Liver (tissue), 3 donors: ENCODE measurements around the gene RASL10B.

Experiments
- GABPA ChIP-seq, 2 donors: IDR thresholded peaks in 1 of 2; conservative IDR thresholded peaks in 1 of 2; 2 replicates each; pipeline ENCODE4 v1.6.1; 2016; ENCODE audit warnings: antibody characterized with exemption in 2 of 2, mild to moderate bottlenecking in 1 of 2, moderate library complexity in 1 of 2
- JUND ChIP-seq, 2 donors: IDR thresholded peaks; 2 replicates each; pipeline ENCODE4 v1.6.1; 2016; ENCODE audit warnings: antibody characterized with exemption in 2 of 2
- TF ChIP-seq, protein P1 (sequence below): fragments of 150-350 bp; IDR thresholded peaks from 2 replicates; pipeline ENCODE4 v1.5.1; 2017; ENCODE audit warnings: improper control_type of control experiment, low read depth, low read length; ENCODE audit not compliant: missing input control
- TF ChIP-seq, protein P2 (sequence below): IDR thresholded peaks from 2 replicates; pipeline ENCODE4 v1.6.1; 2016; ENCODE audit warnings: antibody characterized with exemption, mild to moderate bottlenecking
- donor health status: healthy.
- donor health status: healthy.

DNA sequence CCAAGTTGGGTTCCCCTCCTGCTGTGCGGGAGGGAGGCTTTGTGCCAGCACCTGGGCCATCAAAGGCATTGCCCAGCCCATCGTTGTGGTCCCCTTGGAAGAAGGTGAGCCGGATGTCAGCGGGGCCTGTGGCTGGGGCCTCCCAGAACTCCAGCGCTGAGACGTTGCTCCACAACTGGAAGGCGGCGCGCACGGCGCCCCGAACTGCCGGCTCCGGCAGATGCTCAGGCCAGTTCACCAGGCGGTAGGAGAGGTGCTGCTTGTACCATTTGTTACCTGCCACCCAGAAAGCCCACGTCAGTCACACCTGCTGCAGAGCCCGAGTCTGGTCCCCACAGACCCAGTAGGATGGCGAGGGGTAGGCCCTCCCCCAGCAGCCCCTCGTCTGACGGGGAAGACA, 41.7 kb downstream of the RASL10B start:
- TF ChIP-seq, protein P1, sequence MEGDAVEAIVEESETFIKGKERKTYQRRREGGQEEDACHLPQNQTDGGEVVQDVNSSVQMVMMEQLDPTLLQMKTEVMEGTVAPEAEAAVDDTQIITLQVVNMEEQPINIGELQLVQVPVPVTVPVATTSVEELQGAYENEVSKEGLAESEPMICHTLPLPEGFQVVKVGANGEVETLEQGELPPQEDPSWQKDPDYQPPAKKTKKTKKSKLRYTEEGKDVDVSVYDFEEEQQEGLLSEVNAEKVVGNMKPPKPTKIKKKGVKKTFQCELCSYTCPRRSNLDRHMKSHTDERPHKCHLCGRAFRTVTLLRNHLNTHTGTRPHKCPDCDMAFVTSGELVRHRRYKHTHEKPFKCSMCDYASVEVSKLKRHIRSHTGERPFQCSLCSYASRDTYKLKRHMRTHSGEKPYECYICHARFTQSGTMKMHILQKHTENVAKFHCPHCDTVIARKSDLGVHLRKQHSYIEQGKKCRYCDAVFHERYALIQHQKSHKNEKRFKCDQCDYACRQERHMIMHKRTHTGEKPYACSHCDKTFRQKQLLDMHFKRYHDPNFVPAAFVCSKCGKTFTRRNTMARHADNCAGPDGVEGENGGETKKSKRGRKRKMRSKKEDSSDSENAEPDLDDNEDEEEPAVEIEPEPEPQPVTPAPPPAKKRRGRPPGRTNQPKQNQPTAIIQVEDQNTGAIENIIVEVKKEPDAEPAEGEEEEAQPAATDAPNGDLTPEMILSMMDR: no peak
- TF ChIP-seq GABPA (IDR thresholded peaks at IDR 0.05 in 1 of 2, conservative IDR thresholded peaks at IDR 0.05 in 1 of 2) (no peak), JUND (IDR thresholded peaks at IDR 0.05) (no peak)
- TF ChIP-seq, protein P2, sequence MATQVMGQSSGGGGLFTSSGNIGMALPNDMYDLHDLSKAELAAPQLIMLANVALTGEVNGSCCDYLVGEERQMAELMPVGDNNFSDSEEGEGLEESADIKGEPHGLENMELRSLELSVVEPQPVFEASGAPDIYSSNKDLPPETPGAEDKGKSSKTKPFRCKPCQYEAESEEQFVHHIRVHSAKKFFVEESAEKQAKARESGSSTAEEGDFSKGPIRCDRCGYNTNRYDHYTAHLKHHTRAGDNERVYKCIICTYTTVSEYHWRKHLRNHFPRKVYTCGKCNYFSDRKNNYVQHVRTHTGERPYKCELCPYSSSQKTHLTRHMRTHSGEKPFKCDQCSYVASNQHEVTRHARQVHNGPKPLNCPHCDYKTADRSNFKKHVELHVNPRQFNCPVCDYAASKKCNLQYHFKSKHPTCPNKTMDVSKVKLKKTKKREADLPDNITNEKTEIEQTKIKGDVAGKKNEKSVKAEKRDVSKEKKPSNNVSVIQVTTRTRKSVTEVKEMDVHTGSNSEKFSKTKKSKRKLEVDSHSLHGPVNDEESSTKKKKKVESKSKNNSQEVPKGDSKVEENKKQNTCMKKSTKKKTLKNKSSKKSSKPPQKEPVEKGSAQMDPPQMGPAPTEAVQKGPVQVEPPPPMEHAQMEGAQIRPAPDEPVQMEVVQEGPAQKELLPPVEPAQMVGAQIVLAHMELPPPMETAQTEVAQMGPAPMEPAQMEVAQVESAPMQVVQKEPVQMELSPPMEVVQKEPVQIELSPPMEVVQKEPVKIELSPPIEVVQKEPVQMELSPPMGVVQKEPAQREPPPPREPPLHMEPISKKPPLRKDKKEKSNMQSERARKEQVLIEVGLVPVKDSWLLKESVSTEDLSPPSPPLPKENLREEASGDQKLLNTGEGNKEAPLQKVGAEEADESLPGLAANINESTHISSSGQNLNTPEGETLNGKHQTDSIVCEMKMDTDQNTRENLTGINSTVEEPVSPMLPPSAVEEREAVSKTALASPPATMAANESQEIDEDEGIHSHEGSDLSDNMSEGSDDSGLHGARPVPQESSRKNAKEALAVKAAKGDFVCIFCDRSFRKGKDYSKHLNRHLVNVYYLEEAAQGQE: no peak
